BJ (cell line): ENCODE data around the gene ARHGEF28. TPM values are rescaled to one million over a fixed set of nuclear protein-coding genes. Genes with fewer than 3 reads are reported as not detected.

Experiments used
- CTCF ChIA-PET: fragments of 350-600 bp; formaldehyde crosslinking; extraction: SDS; loops from one replicate; lab custom pipeline; 2021; ENCODE audit warnings: antibody characterized with exemption, inconsistent platforms; lab: Yijun Ruan, JAX
- POLR2A ChIA-PET: fragments of 300-600 bp; sonication (Branson Sonifier 250); formaldehyde crosslinking; extraction: SDS; loops from one replicate; lab custom pipeline; 2021; ENCODE audit warnings: antibody characterized with exemption; lab: Charles Lee
- DNase-seq: peaks from one replicate; pipeline ENCODE4 v3.0.0-alpha.2; 2011; ENCODE audit warnings: low read depth
- H3K27me3 ChIP-seq: 2 replicates; pipeline ENCODE4 v1.6.0; 2011; ENCODE audit warnings: low read length; ENCODE audit not compliant: control insufficient read depth, insufficient read depth
- H3K36me3 ChIP-seq: 2 replicates; pipeline ENCODE4 v1.5.1; 2011; ENCODE audit warnings: low read length; ENCODE audit not compliant: control insufficient read depth, insufficient read depth
- H3K4me3 ChIP-seq: 2 replicates; pipeline ENCODE4 v1.5.1; 2011; ENCODE audit warnings: low read depth, mild to moderate bottlenecking, control low read depth, low read length
- polyA plus RNA-seq: library from polyadenylated mRNA; depleted of rRNA; stranded (reverse); fragments of >200 nt; gene quantifications from 2 replicates; pipeline ENCODE4 v1.2.3, GENCODE V29; 2011
- TF ChIP-seq, protein P1 (sequence below): IDR thresholded peaks from 2 replicates; pipeline ENCODE4 v1.5.1; 2011; ENCODE audit warnings: low read depth, mild to moderate bottlenecking, control low read depth, inconsistent platforms, low read length, moderate library complexity; ENCODE audit not compliant: insufficient read depth

ARHGEF28 gene
- polyA plus RNA-seq, 1 experiment, result 2.8 TPM

DNA sequence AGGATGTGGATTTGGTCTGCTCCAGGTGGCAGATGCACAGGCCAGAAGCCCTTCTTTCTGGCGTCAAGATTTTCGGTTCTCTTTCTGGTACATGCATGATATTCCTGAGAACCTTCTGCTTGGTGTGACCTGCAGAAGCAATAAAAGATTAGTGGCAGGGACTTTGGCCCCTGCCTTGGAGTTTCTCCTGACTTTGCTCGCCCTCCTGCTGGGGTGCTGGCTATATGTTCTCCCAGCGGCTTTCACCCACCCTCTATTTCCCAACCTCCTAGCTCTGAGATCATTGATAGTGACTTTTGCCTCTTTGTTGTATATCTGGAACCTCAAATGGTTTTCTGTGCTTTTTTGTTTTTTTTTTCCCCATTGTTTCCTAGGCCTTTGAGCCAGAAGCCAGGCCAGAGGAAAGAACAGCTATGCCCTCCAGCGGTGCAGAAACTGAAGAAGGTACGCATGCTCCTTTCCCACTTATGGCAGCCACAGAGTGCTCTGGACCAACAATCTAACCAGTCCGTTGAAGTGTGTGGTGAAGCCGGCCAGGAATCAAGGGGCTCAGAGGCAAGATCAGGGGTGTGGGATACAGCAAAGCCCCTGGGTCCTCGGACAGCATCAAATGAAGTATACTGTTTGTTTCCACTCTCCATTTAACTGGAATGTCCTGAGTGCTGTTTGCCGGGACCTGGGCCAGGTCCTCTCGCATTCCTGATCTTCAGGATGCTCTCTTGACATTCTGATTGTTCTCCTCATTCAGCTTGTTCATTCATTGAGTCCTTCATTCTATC lies 154.5 kb downstream of the ARHGEF28 start:
- Histone ChIP-seq H3K4me3 (no peak overlapping the region), H3K36me3 (no peaks in the 10 kb centered on the region), H3K27me3 (no peaks in the 10 kb centered on the region)
- TF ChIP-seq, protein P1, sequence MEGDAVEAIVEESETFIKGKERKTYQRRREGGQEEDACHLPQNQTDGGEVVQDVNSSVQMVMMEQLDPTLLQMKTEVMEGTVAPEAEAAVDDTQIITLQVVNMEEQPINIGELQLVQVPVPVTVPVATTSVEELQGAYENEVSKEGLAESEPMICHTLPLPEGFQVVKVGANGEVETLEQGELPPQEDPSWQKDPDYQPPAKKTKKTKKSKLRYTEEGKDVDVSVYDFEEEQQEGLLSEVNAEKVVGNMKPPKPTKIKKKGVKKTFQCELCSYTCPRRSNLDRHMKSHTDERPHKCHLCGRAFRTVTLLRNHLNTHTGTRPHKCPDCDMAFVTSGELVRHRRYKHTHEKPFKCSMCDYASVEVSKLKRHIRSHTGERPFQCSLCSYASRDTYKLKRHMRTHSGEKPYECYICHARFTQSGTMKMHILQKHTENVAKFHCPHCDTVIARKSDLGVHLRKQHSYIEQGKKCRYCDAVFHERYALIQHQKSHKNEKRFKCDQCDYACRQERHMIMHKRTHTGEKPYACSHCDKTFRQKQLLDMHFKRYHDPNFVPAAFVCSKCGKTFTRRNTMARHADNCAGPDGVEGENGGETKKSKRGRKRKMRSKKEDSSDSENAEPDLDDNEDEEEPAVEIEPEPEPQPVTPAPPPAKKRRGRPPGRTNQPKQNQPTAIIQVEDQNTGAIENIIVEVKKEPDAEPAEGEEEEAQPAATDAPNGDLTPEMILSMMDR, result peak; percentile 27
- DNase-seq, result no peak
- ChIA-PET POLR2A (no interaction called here), CTCF (interaction anchor here (0.6 to 3.1 kb wide), 4 partner anchors 9 to 317 kb away, joined by 3 to 17 read pairs (median 3); no protein-coding TSS in a partner anchor)

DNA sequence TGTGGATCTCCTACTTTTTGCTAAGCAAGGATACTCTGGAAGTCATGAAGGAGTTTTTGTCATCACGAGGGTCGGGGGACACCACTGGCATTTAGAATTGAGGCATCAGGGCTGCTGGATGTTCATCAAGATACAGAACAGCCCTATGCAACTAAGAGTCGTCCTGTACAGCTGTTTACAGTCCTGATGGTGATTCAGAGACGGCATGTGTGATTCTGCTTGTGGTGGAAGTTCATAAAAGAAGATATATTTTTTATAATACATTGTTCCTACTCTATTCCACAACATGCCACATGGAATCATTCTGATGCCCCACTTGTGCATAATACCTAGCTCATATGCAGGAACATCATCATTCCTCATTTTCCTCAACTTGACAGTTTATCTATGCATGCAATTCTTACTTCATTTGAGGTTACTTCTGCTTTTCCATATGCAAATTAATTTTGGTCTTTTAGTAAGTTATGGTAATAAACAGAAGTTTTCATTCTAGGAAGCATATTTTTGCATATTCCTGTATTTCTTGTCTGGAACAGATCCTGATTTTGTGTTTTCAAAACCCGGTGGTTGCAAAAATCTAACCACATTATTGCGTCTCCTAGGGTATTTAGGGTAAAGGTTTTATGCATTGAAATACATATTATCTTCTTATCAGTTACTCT lies 155.2 kb downstream of the ARHGEF28 start:
- no peak overlapping the region for H3K4me3 ChIP-seq
- DNase-seq, result no peak
- no peaks in the 10 kb centered on the region for H3K27me3 ChIP-seq
- CTCF ChIA-PET, result interaction anchor here (1.2 to 3.1 kb wide), 2 partner anchors 11 to 184 kb away, joined by 3 to 17 read pairs; no protein-coding TSS in a partner anchor
- POLR2A ChIA-PET, result no interaction called here
- TF ChIP-seq, protein P1, result no peak
- H3K36me3 ChIP-seq, result no peaks in the 10 kb centered on the region

DNA sequence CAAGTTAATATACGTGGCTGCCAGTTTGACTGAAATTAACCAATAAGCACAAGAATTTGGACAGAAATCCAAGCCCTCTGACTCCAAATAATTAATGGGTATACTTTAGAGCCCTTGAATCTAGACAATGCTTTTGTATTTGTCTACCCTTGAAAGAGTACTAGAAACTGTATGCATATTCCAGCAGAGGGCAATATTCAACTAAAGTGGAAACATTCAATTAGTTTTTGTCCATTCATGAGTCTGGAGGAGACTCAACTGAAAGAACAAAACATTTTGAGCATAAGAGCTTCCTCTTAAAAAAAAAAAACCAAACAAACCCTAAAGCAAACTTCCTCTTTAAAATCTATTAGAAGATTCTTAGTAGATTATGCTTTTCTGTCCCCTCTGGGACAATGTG lies 157.8 kb downstream of the ARHGEF28 start:
- Histone ChIP-seq H3K27me3 (no peaks in the 10 kb centered on the region), H3K36me3 (no peaks in the 10 kb centered on the region), H3K4me3 (no peak overlapping the region)
- no peak for DNase-seq
- TF ChIP-seq, protein P1, result peak; percentile 52
- ChIA-PET CTCF (interaction anchor here (0.6 to 3.4 kb wide), 9 partner anchors 9 to 193 kb away, joined by 3 to 41 read pairs (median 6); no protein-coding TSS in a partner anchor), POLR2A (interaction anchor here (0.6 kb wide), 2 partner anchors 141 to 197 kb away, joined by 3 to 5 read pairs; no protein-coding TSS in a partner anchor)

DNA sequence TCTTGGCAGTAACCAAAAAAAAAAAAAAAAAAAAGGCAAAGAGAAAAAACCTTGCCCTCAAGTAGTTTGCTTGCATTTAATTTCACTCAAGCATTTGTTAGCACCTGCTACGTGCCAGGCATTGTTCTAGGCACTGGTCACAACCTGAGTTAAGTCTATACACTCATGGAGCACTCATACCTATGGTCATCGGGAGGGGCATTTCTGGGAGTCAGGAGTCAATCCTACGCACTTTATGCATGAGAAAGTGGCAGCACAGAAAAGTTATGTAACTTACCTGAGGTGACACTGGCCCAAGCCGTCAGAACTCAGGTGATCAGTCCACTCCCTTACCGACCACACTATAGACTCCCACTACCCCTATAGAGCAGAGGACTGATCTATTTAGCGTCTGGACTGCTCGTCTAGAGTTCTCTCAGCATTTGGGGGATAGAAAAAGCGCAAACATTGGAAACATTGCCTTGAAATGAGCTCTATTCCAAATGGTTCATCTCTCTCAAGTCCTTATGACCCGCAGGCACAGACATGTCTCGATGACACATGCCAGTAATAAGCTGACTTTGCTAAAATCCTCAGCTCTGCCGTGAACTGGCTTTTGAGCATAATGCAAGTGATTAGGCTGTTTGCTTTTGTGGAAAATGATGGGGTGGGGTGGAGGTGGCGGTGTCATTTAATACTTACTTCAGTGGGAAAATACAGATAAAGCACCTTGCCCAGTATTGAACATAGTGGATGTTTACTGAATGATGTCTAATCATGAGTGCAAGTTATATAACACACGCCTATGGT lies 160.2 kb downstream of the ARHGEF28 start:
- POLR2A ChIA-PET, result no interaction called here

More for the DNA sequence above, 160.2 kb downstream of the ARHGEF28 start:
- Histone ChIP-seq H3K27me3 (no peaks in the 10 kb centered on the region), H3K4me3 (no peak overlapping the region), H3K36me3 (no peaks in the 10 kb centered on the region)
- CTCF ChIA-PET, result interaction anchor here (0.9 to 4.2 kb wide), 2 partner anchors 127 to 195 kb away, joined by 3 to 32 read pairs; no protein-coding TSS in a partner anchor
- TF ChIP-seq, protein P1, result no peak
- no peak for DNase-seq
